Epithelial cell of esophagus (primary cell): ENCODE data around the gene MYH7B.
A peak's percentile ranks its signal among the peaks of the same experiment; 100 is the strongest.

Experiments
- DNase-seq: peaks from one replicate; pipeline ENCODE4 v3.0.0; 2010; ENCODE audit warnings: low read depth
- H3K4me3 ChIP-seq: 2 replicates; pipeline ENCODE4 v1.5.1; 2011; ENCODE audit warnings: mild to moderate bottlenecking, low read length, control low read depth
- CTCF ChIP-seq: IDR thresholded peaks from 2 replicates; pipeline ENCODE4 v1.5.1; 2011; ENCODE audit warnings: low read depth, mild to moderate bottlenecking, low read length, control low read depth, inconsistent platforms; ENCODE audit not compliant: insufficient read depth; ENCODE audit errors: missing control alignments

The MYH7B gene

GRCh38 chr20:34955231-34956040 lies at the start of gene MYH7B, which contains the start of gene GSS:
MYH7B (plus strand) TSS chr20:34955868; CDS start chr20:34978006, 22,138 bp downstream.
GSS (minus strand) TSS chr20:34955806; CDS start chr20:34951852, 3,954 bp downstream.
- H3K4me3 ChIP-seq, result peak within 1 kb of the TSS; percentile 86
- peak; percentile 41 for TF ChIP-seq CTCF
- peak; percentile 95 for DNase-seq

GRCh38 chr20:34907616-34908469 lies 47.8 kb upstream of the MYH7B start:
- TF ChIP-seq CTCF, result no peak

GRCh38 chr20:34915131-34915530 lies 40.5 kb upstream of the MYH7B start:
- DNase-seq, result no peak
- TF ChIP-seq CTCF, result no peak
- H3K4me3 ChIP-seq, result no peak overlapping the region

More at GRCh38 chr20:34907616-34908469, 47.8 kb upstream of the MYH7B start:
- no peak overlapping the region for H3K4me3 ChIP-seq
- DNase-seq, result peak; percentile 98

- no peak overlapping the region for H3K4me3 ChIP-seq
- DNase-seq, result no peak
- no peak for TF ChIP-seq CTCF
Measured at GRCh38 chr20:34915749-34916455, 39.8 kb upstream of the MYH7B start.

- no peak overlapping the region for H3K4me3 ChIP-seq
Measured at GRCh38 chr20:34916774-34917354, 38.8 kb upstream of the MYH7B start.

More at GRCh38 chr20:34916774-34917354, 38.8 kb upstream of the MYH7B start:
- TF ChIP-seq CTCF, result no peak
- no peak for DNase-seq
